Measurements from ENCODE around the gene PRCD. TPM values are rescaled to one million over a fixed set of nuclear protein-coding genes. Genes with fewer than 3 reads are reported as not detected.
"Not testable (repeated sequence)": the region's sequence is repeated elsewhere in the genome, so short reads cannot be mapped to it uniquely, and the experiment has no call there.

PRCD gene
- total and polyA plus RNA-seq, 12 donors = 1.5 to 37.2 (median 5.0) TPM; not detected in 2

GRCh38 chr17:76557368-76558197 is 17.7 kb downstream of the PRCD start:
- DNase-seq = peak; percentile 95 to 98 (median 96)
- Histone ChIP-seq H3K4me3 (peak overlapping the region; percentile 17 to 79 (median 52)), H3K27ac (peak overlapping the region; percentile 61 to 91 (median 81)), H3K27me3 (no peaks in the 10 kb centered on the region), H3K4me1 (replicated peaks in 1 of 2) (peaks cover 42 to 49% of the 10 kb centered on the region in 2 donors), H3K9me3 (replicated peaks in 1 of 3) (no peaks in the 10 kb centered on the region), H3K36me3 (replicated peaks in 1 of 2) (no peaks in the 10 kb centered on the region)
- 0 to 1% (median 0%) methylated on average over 47 to 55 of the region's 55 CpGs for WGBS, 4 donors
- peak; percentile 30 to 76 for TF ChIP-seq POLR2A (IDR thresholded peaks at IDR 0.05)
- peak; percentile 13 to 83 (median 67) for TF ChIP-seq CTCF (IDR thresholded peaks at IDR 0.05)
- intact Hi-C loops (cut with DNase I) = loop anchor here in 1 of 2 donors (10.0 kb wide), 1 partner anchor 157 kb away; the partner anchor contains the start of gene MXRA7

GRCh38 chr17:76558198-76559095 is 18.6 kb downstream of the PRCD start:
- TF ChIP-seq CTCF (IDR thresholded peaks at IDR 0.05) (peak in 5 of 6 experiments; percentile 14 to 55 (median 40)), POLR2A (IDR thresholded peaks at IDR 0.05) (no peak)
- H3K27ac ChIP-seq = peak overlapping the region in 4 of 5 donors; percentile 78 to 91 (median 85)
- DNase-seq = peak in 1 of 7 donors; percentile 29
- H3K4me3 ChIP-seq = peak overlapping the region; percentile 1 to 79 (median 42)
- H3K27me3 ChIP-seq = no peaks in the 10 kb centered on the region
- 1 to 2% (median 1%) methylated on average over 14 of the region's 14 CpGs for WGBS, 4 donors
- intact Hi-C loops (cut with DNase I) = loop anchor here in 1 of 2 donors (10.0 kb wide), 1 partner anchor 156 kb away; the partner anchor contains the start of gene MXRA7
- no peaks in the 10 kb centered on the region for H3K9me3 ChIP-seq (replicated peaks in 1 of 3)
- H3K36me3 ChIP-seq (replicated peaks in 1 of 2) = peaks cover 0 to 2% of the 10 kb centered on the region in 2 donors
- peaks cover 42 to 53% of the 10 kb centered on the region in 2 donors for H3K4me1 ChIP-seq (replicated peaks in 1 of 2)

GRCh38 chr17:76559460-76559859 is 19.6 kb downstream of the PRCD start:
- intact Hi-C loops (cut with DNase I) = loop anchor here in 1 of 2 donors (10.0 kb wide), 1 partner anchor 155 kb away; the partner anchor contains the start of gene MXRA7
- Histone ChIP-seq H3K27ac (peak overlapping the region in 1 of 5 donors; percentile 23), H3K4me1 (replicated peaks in 1 of 2) (peaks cover 42 to 53% of the 10 kb centered on the region in 2 donors)
- H3K4me3 ChIP-seq; H3K9me3 ChIP-seq (replicated peaks in 1 of 3); H3K27me3 ChIP-seq; DNase-seq; H3K36me3 ChIP-seq (replicated peaks in 1 of 2): not testable (repeated sequence)
- WGBS, 4 donors = 87 to 91% (median 88%) methylated on average over 7 of the region's 7 CpGs

GRCh38 chr17:76560036-76560876 is 20.4 kb downstream of the PRCD start:
- intact Hi-C loops (cut with DNase I) = loop anchor here in 1 of 2 donors (10.0 kb wide), 2 partner anchors 65 to 155 kb away; partner anchors contain the start of gene MXRA7
- Histone ChIP-seq H3K27me3 (no peaks in the 10 kb centered on the region), H3K36me3 (replicated peaks in 1 of 2) (peaks cover 0 to 14% of the 10 kb centered on the region in 2 donors), H3K4me3 (no peak overlapping the region), H3K27ac (peak overlapping the region in 2 of 5 donors; percentile 65 to 72), H3K4me1 (replicated peaks in 1 of 2) (peaks cover 42 to 53% of the 10 kb centered on the region in 2 donors), H3K9me3 (replicated peaks in 1 of 3) (no peaks in the 10 kb centered on the region)
- DNase-seq = no peak
- 83 to 92% (median 91%) methylated on average over 10 of the region's 10 CpGs for WGBS, 4 donors
- TF ChIP-seq POLR2A (IDR thresholded peaks at IDR 0.05) (no peak), CTCF (IDR thresholded peaks at IDR 0.05) (no peak)

Data from adrenal gland (tissue), 12 donors.